Measurements from ENCODE around the gene IL1RAP. TPM values are rescaled to one million over a fixed set of nuclear protein-coding genes. Genes with fewer than 3 reads are reported as not detected.

The IL1RAP gene
- total RNA-seq, 1 donor = 14.8 TPM

DNA sequence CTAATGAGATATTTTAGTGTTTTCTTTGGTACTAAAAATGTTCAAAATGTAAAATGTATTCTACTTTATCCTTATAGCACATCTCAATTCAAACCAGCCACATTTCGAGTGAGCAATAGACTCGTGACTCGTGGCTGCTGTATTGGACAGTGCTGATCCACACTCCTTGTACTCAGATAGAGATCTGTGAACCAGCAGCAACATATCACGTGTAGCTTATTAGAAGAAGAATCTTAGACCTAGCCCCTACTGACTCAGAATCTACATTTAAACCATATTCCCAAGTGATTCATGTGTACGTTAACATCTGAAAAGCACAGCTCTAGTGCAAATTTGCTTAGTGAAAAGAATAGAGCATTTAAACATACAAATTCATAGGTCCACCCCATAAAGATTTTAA, 130.9 kb downstream of the IL1RAP start:
- no peaks in the 10 kb centered on the region for H3K9me3 ChIP-seq (ENCODE audit: low read depth, low read length)
- H4K20me1 ChIP-seq (ENCODE audit: insufficient read depth, low read length) = no peaks in the 10 kb centered on the region
- H3K36me3 ChIP-seq (ENCODE audit: insufficient read depth, low read length) = no peaks in the 10 kb centered on the region
- no peaks in the 10 kb centered on the region for H3K79me2 ChIP-seq (ENCODE audit: insufficient read depth, low read length)
- no peak overlapping the region for H2AFZ ChIP-seq (ENCODE audit: low read length)
- no peak overlapping the region for H3K27ac ChIP-seq (ENCODE audit: low read depth, low read length)
- DNase-seq (ENCODE audit: insufficient read length, low spot score, missing footprints) = peak; percentile 48
- no peak overlapping the region for H3K4me2 ChIP-seq (ENCODE audit: insufficient read depth, low read length)
- H3K4me3 ChIP-seq (ENCODE audit: insufficient read depth, low read length) = no peak overlapping the region
- TF ChIP-seq, protein P1, sequence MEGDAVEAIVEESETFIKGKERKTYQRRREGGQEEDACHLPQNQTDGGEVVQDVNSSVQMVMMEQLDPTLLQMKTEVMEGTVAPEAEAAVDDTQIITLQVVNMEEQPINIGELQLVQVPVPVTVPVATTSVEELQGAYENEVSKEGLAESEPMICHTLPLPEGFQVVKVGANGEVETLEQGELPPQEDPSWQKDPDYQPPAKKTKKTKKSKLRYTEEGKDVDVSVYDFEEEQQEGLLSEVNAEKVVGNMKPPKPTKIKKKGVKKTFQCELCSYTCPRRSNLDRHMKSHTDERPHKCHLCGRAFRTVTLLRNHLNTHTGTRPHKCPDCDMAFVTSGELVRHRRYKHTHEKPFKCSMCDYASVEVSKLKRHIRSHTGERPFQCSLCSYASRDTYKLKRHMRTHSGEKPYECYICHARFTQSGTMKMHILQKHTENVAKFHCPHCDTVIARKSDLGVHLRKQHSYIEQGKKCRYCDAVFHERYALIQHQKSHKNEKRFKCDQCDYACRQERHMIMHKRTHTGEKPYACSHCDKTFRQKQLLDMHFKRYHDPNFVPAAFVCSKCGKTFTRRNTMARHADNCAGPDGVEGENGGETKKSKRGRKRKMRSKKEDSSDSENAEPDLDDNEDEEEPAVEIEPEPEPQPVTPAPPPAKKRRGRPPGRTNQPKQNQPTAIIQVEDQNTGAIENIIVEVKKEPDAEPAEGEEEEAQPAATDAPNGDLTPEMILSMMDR (IDR thresholded peaks at IDR 0.05; ENCODE audit: extremely low read depth, low read depth, low read length) = no peak
- no peaks in the 10 kb centered on the region for H3K4me1 ChIP-seq (ENCODE audit: insufficient read depth, low read length)
- no peaks in the 10 kb centered on the region for H3K27me3 ChIP-seq (ENCODE audit: insufficient read depth, low read length)

- no peaks in the 10 kb centered on the region for H3K9me3 ChIP-seq (ENCODE audit: low read depth, low read length)
- H2AFZ ChIP-seq (ENCODE audit: low read length) = no peak overlapping the region
- no peaks in the 10 kb centered on the region for H3K79me2 ChIP-seq (ENCODE audit: insufficient read depth, low read length)
- H3K27me3 ChIP-seq (ENCODE audit: insufficient read depth, low read length) = no peaks in the 10 kb centered on the region
- H3K4me2 ChIP-seq (ENCODE audit: insufficient read depth, low read length) = no peak overlapping the region
- H3K4me3 ChIP-seq (ENCODE audit: insufficient read depth, low read length) = no peak overlapping the region
- H4K20me1 ChIP-seq (ENCODE audit: insufficient read depth, low read length) = no peaks in the 10 kb centered on the region
- no peak overlapping the region for H3K27ac ChIP-seq (ENCODE audit: low read depth, low read length)
- H3K36me3 ChIP-seq (ENCODE audit: insufficient read depth, low read length) = no peaks in the 10 kb centered on the region
- TF ChIP-seq, protein P1 (IDR thresholded peaks at IDR 0.05; ENCODE audit: extremely low read depth, low read depth, low read length) = no peak
- H3K4me1 ChIP-seq (ENCODE audit: insufficient read depth, low read length) = no peaks in the 10 kb centered on the region
- DNase-seq (ENCODE audit: insufficient read length, low spot score, missing footprints) = no peak
Measured at GRCh38 chr3:190645932-190646460, 132.1 kb downstream of the IL1RAP start.

GRCh38 chr3:190646996-190647395, 133.1 kb downstream of the IL1RAP start:
- TF ChIP-seq, protein P1 (IDR thresholded peaks at IDR 0.05; ENCODE audit: extremely low read depth, low read depth, low read length) = no peak
- no peaks in the 10 kb centered on the region for H4K20me1 ChIP-seq (ENCODE audit: insufficient read depth, low read length)
- no peaks in the 10 kb centered on the region for H3K36me3 ChIP-seq (ENCODE audit: insufficient read depth, low read length)
- H3K9me3 ChIP-seq (ENCODE audit: low read depth, low read length) = no peaks in the 10 kb centered on the region
- no peaks in the 10 kb centered on the region for H3K4me1 ChIP-seq (ENCODE audit: insufficient read depth, low read length)
- H3K27ac ChIP-seq (ENCODE audit: low read depth, low read length) = no peak overlapping the region
- H3K4me2 ChIP-seq (ENCODE audit: insufficient read depth, low read length) = no peak overlapping the region
- no peak overlapping the region for H3K4me3 ChIP-seq (ENCODE audit: insufficient read depth, low read length)
- no peaks in the 10 kb centered on the region for H3K79me2 ChIP-seq (ENCODE audit: insufficient read depth, low read length)
- no peaks in the 10 kb centered on the region for H3K27me3 ChIP-seq (ENCODE audit: insufficient read depth, low read length)
- no peak overlapping the region for H2AFZ ChIP-seq (ENCODE audit: low read length)
- no peak for DNase-seq (ENCODE audit: insufficient read length, low spot score, missing footprints)

DNA sequence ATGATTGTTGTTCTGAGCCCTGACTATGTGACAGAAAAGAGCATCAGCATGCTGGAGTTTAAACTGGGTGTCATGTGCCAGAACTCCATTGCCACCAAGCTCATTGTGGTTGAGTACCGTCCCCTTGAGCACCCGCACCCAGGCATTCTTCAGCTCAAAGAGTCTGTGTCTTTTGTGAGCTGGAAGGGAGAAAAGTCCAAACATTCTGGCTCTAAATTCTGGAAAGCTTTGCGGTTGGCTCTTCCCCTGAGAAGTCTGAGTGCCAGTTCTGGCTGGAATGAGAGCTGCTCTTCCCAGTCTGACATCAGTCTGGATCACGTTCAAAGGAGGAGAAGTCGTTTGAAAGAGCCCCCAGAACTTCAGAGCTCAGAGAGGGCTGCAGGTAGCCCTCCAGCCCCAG, 142.0 kb downstream of the IL1RAP start:
- no peaks in the 10 kb centered on the region for H3K9me3 ChIP-seq (ENCODE audit: low read depth, low read length)
- H3K4me3 ChIP-seq (ENCODE audit: insufficient read depth, low read length) = no peak overlapping the region
- DNase-seq (ENCODE audit: insufficient read length, low spot score, missing footprints) = no peak
- H3K27ac ChIP-seq (ENCODE audit: low read depth, low read length) = no peak overlapping the region
- no peaks in the 10 kb centered on the region for H3K27me3 ChIP-seq (ENCODE audit: insufficient read depth, low read length)
- H3K4me1 ChIP-seq (ENCODE audit: insufficient read depth, low read length) = no peaks in the 10 kb centered on the region
- H3K36me3 ChIP-seq (ENCODE audit: insufficient read depth, low read length) = no peaks in the 10 kb centered on the region
- no peak overlapping the region for H2AFZ ChIP-seq (ENCODE audit: low read length)
- H4K20me1 ChIP-seq (ENCODE audit: insufficient read depth, low read length) = no peaks in the 10 kb centered on the region
- H3K79me2 ChIP-seq (ENCODE audit: insufficient read depth, low read length) = no peaks in the 10 kb centered on the region
- no peak overlapping the region for H3K4me2 ChIP-seq (ENCODE audit: insufficient read depth, low read length)
- TF ChIP-seq, protein P1 (IDR thresholded peaks at IDR 0.05; ENCODE audit: extremely low read depth, low read depth, low read length) = no peak

Data from osteoblast (primary cell).